ENCODE measurements around the gene DNAJC22.
"Not testable (repeated sequence)": the region's sequence is repeated elsewhere in the genome, so short reads cannot be mapped to it uniquely, and the experiment has no call there.

DNAJC22 gene

GRCh38 chr12:49346659-49347310, at the start of gene DNAJC22:
Gene DNAJC22, plus strand, starts transcription at chr12:49346888. Its CDS starts 1,985 bp downstream, at chr12:49348873.
- no peak for DNase-seq (ENCODE audit: low read depth in 2 of 2)

- DNase-seq (ENCODE audit: low read depth in 2 of 2) = no peak
Observed at GRCh38 chr12:49297695-49298060, 49.0 kb upstream of the DNAJC22 start.

GRCh38 chr12:49298160-49298559, 48.5 kb upstream of the DNAJC22 start:
- no peak for DNase-seq (ENCODE audit: low read depth in 2 of 2)

- no peak for DNase-seq (ENCODE audit: low read depth in 2 of 2)
Observed at GRCh38 chr12:49301760-49302159, 44.9 kb upstream of the DNAJC22 start.

GRCh38 chr12:49304161-49304560, 42.5 kb upstream of the DNAJC22 start:
- no peak for DNase-seq (ENCODE audit: low read depth in 2 of 2)

GRCh38 chr12:49305762-49306510, 40.8 kb upstream of the DNAJC22 start:
- no peak for DNase-seq (ENCODE audit: low read depth in 2 of 2)

GRCh38 chr12:49309386-49309785, 37.3 kb upstream of the DNAJC22 start:
- DNase-seq (ENCODE audit: low read depth in 2 of 2) = no peak

GRCh38 chr12:49310451-49311000, 36.2 kb upstream of the DNAJC22 start:
- DNase-seq (ENCODE audit: low read depth in 2 of 2) = not testable (repeated sequence)

- DNase-seq (ENCODE audit: low read depth in 2 of 2) = no peak
Observed at GRCh38 chr12:49314811-49315210, 31.9 kb upstream of the DNAJC22 start.

GRCh38 chr12:49317118-49317517, 29.6 kb upstream of the DNAJC22 start:
- DNase-seq (ENCODE audit: low read depth in 2 of 2) = not testable (repeated sequence)

- not testable (repeated sequence) for DNase-seq (ENCODE audit: low read depth in 2 of 2)
Observed at GRCh38 chr12:49320411-49321103, 26.1 kb upstream of the DNAJC22 start.

- DNase-seq (ENCODE audit: low read depth in 2 of 2) = no peak
Observed at GRCh38 chr12:49322367-49322707, 24.4 kb upstream of the DNAJC22 start.

- peak; percentile 88 to 94 for DNase-seq (ENCODE audit: low read depth in 2 of 2)
Observed at GRCh38 chr12:49322708-49323523, 23.8 kb upstream of the DNAJC22 start, which contains the start of gene TROAP. Gene TROAP, plus strand, starts transcription at chr12:49323255. Its CDS starts 354 bp downstream, at chr12:49323609.

- no peak for DNase-seq (ENCODE audit: low read depth in 2 of 2)
Observed at GRCh38 chr12:49323524-49324097, 23.1 kb upstream of the DNAJC22 start.

- DNase-seq (ENCODE audit: low read depth in 2 of 2) = no peak
Observed at GRCh38 chr12:49325606-49326005, 21.1 kb upstream of the DNAJC22 start.

- no peak for DNase-seq (ENCODE audit: low read depth in 2 of 2)
Observed at GRCh38 chr12:49327368-49327767, 19.3 kb upstream of the DNAJC22 start.

- DNase-seq (ENCODE audit: low read depth in 2 of 2) = no peak
Observed at GRCh38 chr12:49327887-49328286, 18.8 kb upstream of the DNAJC22 start.

GRCh38 chr12:49328816-49329215, 17.9 kb upstream of the DNAJC22 start:
- no peak for DNase-seq (ENCODE audit: low read depth in 2 of 2)

- DNase-seq (ENCODE audit: low read depth in 2 of 2) = no peak
Observed at GRCh38 chr12:49330032-49330619, 16.6 kb upstream of the DNAJC22 start.

GRCh38 chr12:49330631-49331379, 15.9 kb upstream of the DNAJC22 start:
- DNase-seq (ENCODE audit: low read depth in 2 of 2) = no peak
